Calu3 (cell line): ENCODE measurements around the gene TMEM106C. TPM values are rescaled to one million over a fixed set of nuclear protein-coding genes. Genes with fewer than 3 reads are reported as not detected.

Experiments used
- BruUV-seq: library from RNA; stranded (reverse); fragments of 400-500 nt; replicated peaks from 2 replicates; lab custom pipeline; 2021; lab: Mats Ljungman, UMichigan
- CTCF ChIA-PET: fragments of 300-600 bp; sonication (Branson Sonifier 250); formaldehyde crosslinking; loops from one replicate; lab custom pipeline; 2022; ENCODE audit warnings: antibody characterized with exemption; lab: Charles Lee
- DNase-seq: peaks from one replicate; pipeline ENCODE4 v3.0.0; 2022
- H3K27ac Mint-ChIP-seq: one replicate; pipeline ENCODE4 v1.8.0; 2022; ENCODE audit warnings: mixed read lengths; ENCODE audit not compliant: unreplicated experiment
- H3K27me3 Mint-ChIP-seq: one replicate; pipeline ENCODE4 v1.8.0; 2022; ENCODE audit warnings: mixed read lengths; ENCODE audit not compliant: unreplicated experiment
- H3K36me3 Mint-ChIP-seq: one replicate; pipeline ENCODE4 v1.8.0; 2022; ENCODE audit warnings: mild to moderate bottlenecking, moderate library complexity, mixed read lengths; ENCODE audit not compliant: insufficient read depth, unreplicated experiment
- H3K4me1 Mint-ChIP-seq: one replicate; pipeline ENCODE4 v1.8.0; 2022; ENCODE audit warnings: mild to moderate bottlenecking, low read depth, mixed read lengths; ENCODE audit not compliant: unreplicated experiment
- H3K4me3 Mint-ChIP-seq: one replicate; pipeline ENCODE4 v1.8.0; 2022; ENCODE audit warnings: mild to moderate bottlenecking, low read depth, moderate library complexity, mixed read lengths; ENCODE audit not compliant: unreplicated experiment
- H3K9me3 Mint-ChIP-seq: one replicate; pipeline ENCODE4 v1.8.0; 2022; ENCODE audit warnings: low read depth, mixed read lengths; ENCODE audit not compliant: unreplicated experiment
- CTCF ChIP-seq: fragments of 200-600 bp; IDR thresholded peaks from one replicate; pipeline ENCODE4 v1.8.0; 2022; ENCODE audit warnings: antibody characterized with exemption; ENCODE audit not compliant: unreplicated experiment
- intact Hi-C: fragments of 100-400 bp; cut with micrococcal nuclease; formaldehyde crosslinking; loops from one replicate; pipeline ENCODE4 v1.10.0; 2022; ENCODE audit not compliant: unreplicated experiment
- total RNA-seq: library from RNA; stranded (reverse); gene quantifications from 2 replicates; pipeline ENCODE4 v1.2.3, GENCODE V29; 2022

The TMEM106C gene
- total RNA-seq, 1 experiment from 2014 or later: 77.3 TPM

GRCh38 chr12:47969845-47970244, 6.4 kb downstream of the TMEM106C start:
- Mint-ChIP-seq H3K27me3 (peaks cover 23% of the 10 kb centered on the region), H3K4me3 (no peak overlapping the region), H3K9me3 (no peaks in the 10 kb centered on the region), H3K36me3 (peaks cover 5% of the 10 kb centered on the region), H3K27ac (no peak overlapping the region), H3K4me1 (no peaks in the 10 kb centered on the region)
- intact Hi-C loops: no loop called here
- no peak for TF ChIP-seq CTCF
- DNase-seq: no peak
- BruUV-seq: no TSS peak
- CTCF ChIA-PET: interaction anchor here (1.0 kb wide), 1 partner anchor 21 kb away, joined by 3 read pairs; no protein-coding TSS in a partner anchor

DNA sequence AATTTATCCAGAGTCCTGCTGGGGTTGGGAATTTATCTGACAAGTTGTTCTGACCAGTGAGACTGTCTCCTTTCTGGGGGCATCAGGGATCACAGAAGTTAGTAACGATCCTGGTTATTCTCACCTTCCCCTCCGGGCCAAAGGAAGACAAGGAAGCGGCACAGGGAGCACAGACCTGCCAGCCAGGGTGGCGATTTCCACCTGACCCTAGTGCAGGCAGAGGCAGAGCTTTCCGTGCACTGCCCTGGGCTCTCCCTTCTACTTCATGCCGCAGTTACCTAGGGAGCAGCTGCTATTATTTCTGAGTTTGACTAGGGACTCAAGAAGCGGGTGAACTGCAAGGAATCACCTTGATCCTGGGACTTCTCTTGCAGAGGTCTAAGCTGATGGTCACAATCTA, 7.4 kb downstream of the TMEM106C start:
- TF ChIP-seq CTCF: no peak
- H3K36me3 Mint-ChIP-seq: peaks cover 5% of the 10 kb centered on the region
- intact Hi-C loops: no loop called here
- CTCF ChIA-PET: no interaction called here
- no TSS peak for BruUV-seq
- H3K27ac Mint-ChIP-seq: no peak overlapping the region
- no peaks in the 10 kb centered on the region for H3K9me3 Mint-ChIP-seq
- peaks cover 23% of the 10 kb centered on the region for H3K27me3 Mint-ChIP-seq
- no peak for DNase-seq
- no peak overlapping the region for H3K4me3 Mint-ChIP-seq
- H3K4me1 Mint-ChIP-seq: no peaks in the 10 kb centered on the region

DNA sequence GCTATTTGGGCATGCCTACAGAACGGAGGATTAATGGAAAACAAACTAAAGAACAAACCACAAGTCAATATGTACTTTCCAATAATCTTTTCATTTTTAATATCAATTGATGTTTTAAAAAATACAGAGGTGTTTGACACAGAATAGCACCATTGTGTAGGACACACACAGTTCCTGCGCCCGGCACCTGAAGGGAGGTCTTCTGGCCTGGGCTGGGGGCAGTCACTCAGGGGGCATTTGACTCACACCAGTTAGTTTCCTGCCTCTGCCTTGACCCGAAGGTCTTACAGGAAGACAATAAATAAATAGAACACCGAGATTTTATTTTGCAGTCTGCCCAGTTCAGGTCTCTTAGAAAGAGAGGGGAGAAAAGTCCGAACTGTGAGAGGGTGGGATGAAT, 9.5 kb downstream of the TMEM106C start:
- peaks cover 37% of the 10 kb centered on the region for H3K27me3 Mint-ChIP-seq

DNA sequence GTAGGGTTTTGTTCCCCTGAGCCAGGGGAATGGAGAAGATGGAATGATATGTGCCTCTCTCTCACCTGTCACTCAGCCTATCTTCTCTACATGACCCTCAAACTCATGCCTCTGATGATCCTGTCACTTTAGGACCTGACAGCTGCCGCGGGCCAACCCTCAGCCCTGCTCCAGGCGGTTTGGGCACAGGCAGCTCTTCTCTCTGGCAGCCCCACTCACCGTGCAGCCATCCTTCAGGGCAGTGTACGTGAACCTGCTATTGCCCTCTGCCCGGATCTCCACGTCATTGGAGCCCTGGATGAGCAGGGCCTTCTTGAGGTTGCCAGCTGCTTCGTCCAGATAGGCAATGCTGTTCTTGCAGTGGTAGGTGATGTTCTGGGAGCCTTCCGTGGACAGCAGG, 10.5 kb downstream of the TMEM106C start:
- Mint-ChIP-seq H3K36me3 (peaks cover 2% of the 10 kb centered on the region), H3K27me3 (peaks cover 47% of the 10 kb centered on the region), H3K4me3 (no peak overlapping the region), H3K27ac (no peak overlapping the region), H3K9me3 (no peaks in the 10 kb centered on the region), H3K4me1 (no peaks in the 10 kb centered on the region)
- TF ChIP-seq CTCF: no peak
- CTCF ChIA-PET: no interaction called here
- intact Hi-C loops: no loop called here
- DNase-seq: no peak
- BruUV-seq: no TSS peak

More for the DNA sequence above, 9.5 kb downstream of the TMEM106C start:
- H3K27ac Mint-ChIP-seq: no peak overlapping the region
- BruUV-seq: no TSS peak
- CTCF ChIA-PET: no interaction called here
- no peak for TF ChIP-seq CTCF
- no peaks in the 10 kb centered on the region for H3K9me3 Mint-ChIP-seq
- no peaks in the 10 kb centered on the region for H3K36me3 Mint-ChIP-seq
- no peaks in the 10 kb centered on the region for H3K4me1 Mint-ChIP-seq
- H3K4me3 Mint-ChIP-seq: no peak overlapping the region
- intact Hi-C loops: no loop called here
- DNase-seq: no peak
